HL-60 (cell line): ENCODE results near the gene AVEN.

Experiments used
- DNase-seq, 2 experiments: peaks; one replicate each; pipeline ENCODE4 v3.0.0-alpha.2; 2010 to 2020; ENCODE audit warnings: low read depth in 1 of 2, low spot score in 1 of 2
- H3K27ac ChIP-seq: fragments of 250-450 bp; sonication (Bioruptor Pico); replicated peaks from 2 replicates; pipeline ENCODE4 v1.5.1; 2020; ENCODE audit warnings: mild to moderate bottlenecking, moderate library complexity
- H3K27me3 ChIP-seq: fragments of 250-450 bp; sonication (Bioruptor Pico); 2 replicates; pipeline ENCODE4 v1.5.1; 2021; ENCODE audit warnings: mild to moderate bottlenecking, moderate library complexity; ENCODE audit not compliant: insufficient read depth, poor library complexity, severe bottlenecking
- H3K4me3 ChIP-seq: replicated peaks from 2 replicates; pipeline ENCODE4 v1.5.1; 2011; ENCODE audit warnings: mild to moderate bottlenecking, control low read depth, low read length; ENCODE audit not compliant: insufficient read depth
- CTCF ChIP-seq: IDR thresholded peaks from one replicate; pipeline ENCODE4 v1.5.1; 2011; ENCODE audit warnings: low read length, control low read depth, inconsistent platforms; ENCODE audit not compliant: insufficient read depth
- GABPA ChIP-seq: IDR thresholded peaks from 2 replicates; pipeline ENCODE4 v1.6.1; 2012; ENCODE audit warnings: low read depth
- POLR2AphosphoS5 ChIP-seq: IDR thresholded peaks from 2 replicates; pipeline ENCODE4 v1.6.1; 2012; ENCODE audit warnings: low read depth
- SPI1 ChIP-seq: IDR thresholded peaks from 2 replicates; pipeline ENCODE4 v1.6.1; 2012; ENCODE audit warnings: low read depth, mild to moderate bottlenecking, borderline replicate concordance
- TF ChIP-seq, protein P1 (sequence below): IDR thresholded peaks from 2 replicates; pipeline ENCODE4 v1.6.1; 2012; ENCODE audit warnings: low read depth; ENCODE audit not compliant: insufficient replicate concordance

AVEN gene

DNA sequence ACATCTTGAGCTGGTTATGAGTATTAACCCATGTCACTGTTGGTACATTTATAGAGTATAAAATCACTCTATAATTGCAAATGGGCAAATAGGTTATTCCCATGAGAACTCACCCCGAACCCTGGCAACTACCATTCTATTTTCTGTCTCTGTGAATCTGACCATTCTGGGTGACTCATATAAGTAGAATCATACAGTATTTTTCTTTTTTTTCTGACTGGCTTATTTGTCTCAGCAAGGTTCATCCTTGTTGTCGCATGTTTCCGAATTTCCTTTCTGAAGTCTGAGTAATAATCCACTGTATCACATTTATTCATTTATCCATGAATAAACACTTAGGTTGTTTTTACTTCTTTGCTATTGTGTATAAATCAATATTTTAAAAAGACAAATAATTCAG is 130.6 kb downstream of the AVEN start:
- Histone ChIP-seq H3K27me3 (no peaks in the 10 kb centered on the region), H3K27ac (no peak overlapping the region), H3K4me3 (no peak overlapping the region)
- DNase-seq = no peak
- TF ChIP-seq, protein P1, sequence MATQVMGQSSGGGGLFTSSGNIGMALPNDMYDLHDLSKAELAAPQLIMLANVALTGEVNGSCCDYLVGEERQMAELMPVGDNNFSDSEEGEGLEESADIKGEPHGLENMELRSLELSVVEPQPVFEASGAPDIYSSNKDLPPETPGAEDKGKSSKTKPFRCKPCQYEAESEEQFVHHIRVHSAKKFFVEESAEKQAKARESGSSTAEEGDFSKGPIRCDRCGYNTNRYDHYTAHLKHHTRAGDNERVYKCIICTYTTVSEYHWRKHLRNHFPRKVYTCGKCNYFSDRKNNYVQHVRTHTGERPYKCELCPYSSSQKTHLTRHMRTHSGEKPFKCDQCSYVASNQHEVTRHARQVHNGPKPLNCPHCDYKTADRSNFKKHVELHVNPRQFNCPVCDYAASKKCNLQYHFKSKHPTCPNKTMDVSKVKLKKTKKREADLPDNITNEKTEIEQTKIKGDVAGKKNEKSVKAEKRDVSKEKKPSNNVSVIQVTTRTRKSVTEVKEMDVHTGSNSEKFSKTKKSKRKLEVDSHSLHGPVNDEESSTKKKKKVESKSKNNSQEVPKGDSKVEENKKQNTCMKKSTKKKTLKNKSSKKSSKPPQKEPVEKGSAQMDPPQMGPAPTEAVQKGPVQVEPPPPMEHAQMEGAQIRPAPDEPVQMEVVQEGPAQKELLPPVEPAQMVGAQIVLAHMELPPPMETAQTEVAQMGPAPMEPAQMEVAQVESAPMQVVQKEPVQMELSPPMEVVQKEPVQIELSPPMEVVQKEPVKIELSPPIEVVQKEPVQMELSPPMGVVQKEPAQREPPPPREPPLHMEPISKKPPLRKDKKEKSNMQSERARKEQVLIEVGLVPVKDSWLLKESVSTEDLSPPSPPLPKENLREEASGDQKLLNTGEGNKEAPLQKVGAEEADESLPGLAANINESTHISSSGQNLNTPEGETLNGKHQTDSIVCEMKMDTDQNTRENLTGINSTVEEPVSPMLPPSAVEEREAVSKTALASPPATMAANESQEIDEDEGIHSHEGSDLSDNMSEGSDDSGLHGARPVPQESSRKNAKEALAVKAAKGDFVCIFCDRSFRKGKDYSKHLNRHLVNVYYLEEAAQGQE = no peak
- no peak for TF ChIP-seq SPI1
- TF ChIP-seq CTCF = no peak
- no peak for TF ChIP-seq GABPA

DNA sequence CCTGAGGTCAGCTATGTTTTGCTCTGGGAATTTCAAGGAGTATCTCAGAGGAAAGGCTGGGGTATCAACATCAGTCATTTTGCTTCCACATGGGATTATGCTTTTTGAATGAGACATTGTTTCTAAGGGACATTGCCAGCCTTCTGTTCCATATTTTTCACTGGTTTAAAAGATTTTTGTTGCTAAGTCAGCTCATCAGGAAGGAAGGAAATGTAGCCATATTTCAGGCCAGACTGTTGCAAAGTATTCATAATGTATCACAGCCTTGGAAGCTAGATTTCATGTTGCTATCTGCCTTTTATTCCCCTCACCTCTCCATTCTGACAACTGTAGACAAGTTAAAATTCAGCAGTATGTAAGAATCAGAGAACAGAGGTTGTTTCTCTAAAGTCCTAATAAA is 131.7 kb downstream of the AVEN start:
- Histone ChIP-seq H3K27me3 (no peaks in the 10 kb centered on the region), H3K27ac (no peak overlapping the region), H3K4me3 (no peak overlapping the region)
- no peak for DNase-seq
- TF ChIP-seq POLR2AphosphoS5 = no peak
- TF ChIP-seq CTCF = no peak
- TF ChIP-seq GABPA = no peak
- no peak for TF ChIP-seq SPI1
- TF ChIP-seq, protein P1 = no peak

GRCh38 chr15:33903661-33904060 is 135.3 kb downstream of the AVEN start:
- no peak overlapping the region for H3K27ac ChIP-seq
- H3K4me3 ChIP-seq = no peak overlapping the region
- H3K27me3 ChIP-seq = no peaks in the 10 kb centered on the region
- TF ChIP-seq POLR2AphosphoS5 (no peak), CTCF (no peak), GABPA (no peak), SPI1 (no peak)
- TF ChIP-seq, protein P1 = no peak
- no peak for DNase-seq
